Stimulated activated CD4-positive, alpha-beta T cell treated with anti-CD3 and anti-CD28 coated beads, Interleukin-1b, Interleukin-23, amount 100 ng/mL, for 4 hours (primary cell): Measurements from ENCODE around the gene LMTK2.

Experiments used
- DNase-seq, 2 donors: peaks; one replicate each; pipeline ENCODE4 v3.0.0-alpha.2; 2020; ENCODE audit warnings: low read depth in 2 of 2

Gene LMTK2

GRCh38 chr7:98137134-98137825, 30.6 kb downstream of the LMTK2 start:
- no peak for DNase-seq

- no peak for DNase-seq
Observed at GRCh38 chr7:98137826-98138151, 31.1 kb downstream of the LMTK2 start.

GRCh38 chr7:98138672-98139071, 32.0 kb downstream of the LMTK2 start:
- DNase-seq: no peak

- no peak for DNase-seq
Observed at GRCh38 chr7:98142658-98143057, 36.0 kb downstream of the LMTK2 start.

- no peak for DNase-seq
Observed at GRCh38 chr7:98148607-98149006, 41.9 kb downstream of the LMTK2 start.

GRCh38 chr7:98149116-98149692, 42.5 kb downstream of the LMTK2 start:
- no peak for DNase-seq

GRCh38 chr7:98151884-98152283, 45.2 kb downstream of the LMTK2 start:
- DNase-seq: no peak

- DNase-seq: no peak
Observed at GRCh38 chr7:98156700-98157099, 50.0 kb downstream of the LMTK2 start.

GRCh38 chr7:98157761-98158160, 51.1 kb downstream of the LMTK2 start:
- DNase-seq: no peak

- no peak for DNase-seq
Observed at GRCh38 chr7:98162758-98163157, 56.1 kb downstream of the LMTK2 start.

GRCh38 chr7:98163269-98163668, 56.6 kb downstream of the LMTK2 start:
- no peak for DNase-seq

GRCh38 chr7:98163704-98164494, 57.2 kb downstream of the LMTK2 start:
- no peak for DNase-seq

- peak; percentile 27 to 36 for DNase-seq
Observed at GRCh38 chr7:98165827-98166667, 59.4 kb downstream of the LMTK2 start.

- no peak for DNase-seq
Observed at GRCh38 chr7:98166668-98166970, 60.0 kb downstream of the LMTK2 start.

- DNase-seq: no peak
Observed at GRCh38 chr7:98167653-98168052, 61.0 kb downstream of the LMTK2 start.

- DNase-seq: peak; percentile 20 to 64
Observed at GRCh38 chr7:98168181-98168903, 61.7 kb downstream of the LMTK2 start.

GRCh38 chr7:98168904-98169621, 62.4 kb downstream of the LMTK2 start:
- DNase-seq: no peak

- no peak for DNase-seq
Observed at GRCh38 chr7:98170966-98171365, 64.3 kb downstream of the LMTK2 start.

- DNase-seq: no peak
Observed at GRCh38 chr7:98171449-98171848, 64.8 kb downstream of the LMTK2 start.

- DNase-seq: no peak
Observed at GRCh38 chr7:98174334-98175259, 67.9 kb downstream of the LMTK2 start.
